ENCODE data around the gene TIMP4. TPM values are rescaled to one million over a fixed set of nuclear protein-coding genes. Genes with fewer than 3 reads are reported as not detected.

The TIMP4 gene
- polyA plus RNA-seq, 2 of the 4 experiments (the other 2 are of a cell fraction) = 15.7 to 16.0 TPM

- TF ChIP-seq REST (IDR thresholded peaks at IDR 0.05) (no peak), ZNF302 (CRISPR knock-in tag; IDR thresholded peaks at IDR 0.05) (no peak), KDM5A (IDR thresholded peaks at IDR 0.05) (no peak), RNF2 (IDR thresholded peaks at IDR 0.05; ENCODE audit: borderline replicate concordance, low read depth) (no peak), KDM1A (IDR thresholded peaks at IDR 0.05; ENCODE audit: low read depth) (no peak), POLR2A (IDR thresholded peaks at IDR 0.05; ENCODE audit: low read length) (no peak), PHF8 (IDR thresholded peaks at IDR 0.05; ENCODE audit: borderline replicate concordance, low read depth) (no peak), FOSB (CRISPR knock-in tag; IDR thresholded peaks at IDR 0.05) (no peak), ZC3H11A (IDR thresholded peaks at IDR 0.05) (no peak), SMC3 (IDR thresholded peaks at IDR 0.05) (no peak), TFCP2L1 (CRISPR knock-in tag; IDR thresholded peaks at IDR 0.05) (no peak), ESRRA (IDR thresholded peaks at IDR 0.05; ENCODE audit: borderline replicate concordance, low read length) (no peak), BCL3 (IDR thresholded peaks at IDR 0.05) (no peak), NR3C1 (IDR thresholded peaks at IDR 0.05) (no peak), RCOR1 (IDR thresholded peaks at IDR 0.05; ENCODE audit: low read depth, low read length) (no peak), EHMT2 (IDR thresholded peaks at IDR 0.05; ENCODE audit: low read depth) (no peak), BHLHE40 (IDR thresholded peaks at IDR 0.05; ENCODE audit: low read depth, low read length) (no peak), RARB (CRISPR knock-in tag; IDR thresholded peaks at IDR 0.05) (no peak), CBX2 (IDR thresholded peaks at IDR 0.05; ENCODE audit: borderline replicate concordance, low read depth) (no peak), RAD21 (conservative IDR thresholded peaks at IDR 0.05 in 1 of 2, IDR thresholded peaks at IDR 0.05 in 1 of 2) (0 out of 5 replicates have a peak, but pooled peaks of 1 of the 2 experiments have one; percentile 18), HDAC2 (IDR thresholded peaks at IDR 0.05) (no peak), NPAS2 (CRISPR knock-in tag; IDR thresholded peaks at IDR 0.05; ENCODE audit: borderline replicate concordance) (no peak), HEYL (CRISPR knock-in tag; IDR thresholded peaks at IDR 0.05) (no peak), MYC (IDR thresholded peaks at IDR 0.05; ENCODE audit: borderline replicate concordance, low read length) (no peak), E2F6 (IDR thresholded peaks at IDR 0.05; ENCODE audit: borderline replicate concordance, low read depth) (no peak), TP53 (CRISPR knock-in tag; IDR thresholded peaks at IDR 0.05) (no peak), PBX3 (IDR thresholded peaks at IDR 0.05) (no peak), CHD2 (IDR thresholded peaks at IDR 0.05; ENCODE audit: low read length, partially characterized antibody) (no peak), JUN (IDR thresholded peaks at IDR 0.05) (peak in 1 of 2 experiments; percentile 34; a peak in 1 of 5 replicates), FOSL2 (IDR thresholded peaks at IDR 0.05) (peak; percentile 34; the same call in 1 of the 2 replicates), FOSL2 (CRISPR knock-in tag; IDR thresholded peaks at IDR 0.05) (peak; percentile 64)
- TF ChIP-seq, protein P1, sequence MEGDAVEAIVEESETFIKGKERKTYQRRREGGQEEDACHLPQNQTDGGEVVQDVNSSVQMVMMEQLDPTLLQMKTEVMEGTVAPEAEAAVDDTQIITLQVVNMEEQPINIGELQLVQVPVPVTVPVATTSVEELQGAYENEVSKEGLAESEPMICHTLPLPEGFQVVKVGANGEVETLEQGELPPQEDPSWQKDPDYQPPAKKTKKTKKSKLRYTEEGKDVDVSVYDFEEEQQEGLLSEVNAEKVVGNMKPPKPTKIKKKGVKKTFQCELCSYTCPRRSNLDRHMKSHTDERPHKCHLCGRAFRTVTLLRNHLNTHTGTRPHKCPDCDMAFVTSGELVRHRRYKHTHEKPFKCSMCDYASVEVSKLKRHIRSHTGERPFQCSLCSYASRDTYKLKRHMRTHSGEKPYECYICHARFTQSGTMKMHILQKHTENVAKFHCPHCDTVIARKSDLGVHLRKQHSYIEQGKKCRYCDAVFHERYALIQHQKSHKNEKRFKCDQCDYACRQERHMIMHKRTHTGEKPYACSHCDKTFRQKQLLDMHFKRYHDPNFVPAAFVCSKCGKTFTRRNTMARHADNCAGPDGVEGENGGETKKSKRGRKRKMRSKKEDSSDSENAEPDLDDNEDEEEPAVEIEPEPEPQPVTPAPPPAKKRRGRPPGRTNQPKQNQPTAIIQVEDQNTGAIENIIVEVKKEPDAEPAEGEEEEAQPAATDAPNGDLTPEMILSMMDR (IDR thresholded peaks at IDR 0.05) = no peak
- TF ChIP-seq, protein P2, sequence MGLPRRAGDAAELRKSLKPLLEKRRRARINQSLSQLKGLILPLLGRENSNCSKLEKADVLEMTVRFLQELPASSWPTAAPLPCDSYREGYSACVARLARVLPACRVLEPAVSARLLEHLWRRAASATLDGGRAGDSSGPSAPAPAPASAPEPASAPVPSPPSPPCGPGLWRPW (IDR thresholded peaks at IDR 0.05) = peak; percentile 39; the same call in 1 of the 2 replicates
- TF ChIP-seq, protein P3, sequence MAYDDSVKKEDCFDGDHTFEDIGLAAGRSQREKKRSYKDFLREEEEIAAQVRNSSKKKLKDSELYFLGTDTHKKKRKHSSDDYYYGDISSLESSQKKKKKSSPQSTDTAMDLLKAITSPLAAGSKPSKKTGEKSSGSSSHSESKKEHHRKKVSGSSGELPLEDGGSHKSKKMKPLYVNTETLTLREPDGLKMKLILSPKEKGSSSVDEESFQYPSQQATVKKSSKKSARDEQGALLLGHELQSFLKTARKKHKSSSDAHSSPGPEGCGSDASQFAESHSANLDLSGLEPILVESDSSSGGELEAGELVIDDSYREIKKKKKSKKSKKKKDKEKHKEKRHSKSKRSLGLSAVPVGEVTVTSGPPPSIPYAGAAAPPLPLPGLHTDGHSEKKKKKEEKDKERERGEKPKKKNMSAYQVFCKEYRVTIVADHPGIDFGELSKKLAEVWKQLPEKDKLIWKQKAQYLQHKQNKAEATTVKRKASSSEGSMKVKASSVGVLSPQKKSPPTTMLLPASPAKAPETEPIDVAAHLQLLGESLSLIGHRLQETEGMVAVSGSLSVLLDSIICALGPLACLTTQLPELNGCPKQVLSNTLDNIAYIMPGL (CRISPR knock-in tag; IDR thresholded peaks at IDR 0.05; ENCODE audit: borderline replicate concordance) = no peak
Observed at GRCh38 chr3:12198301-12198700, 39.6 kb upstream of the TIMP4 start (continued).

Data from A549 (cell line).